Transverse colon (tissue), 4 donors: ENCODE data around the gene TFAP2D. TPM values are rescaled to one million over a fixed set of nuclear protein-coding genes. Genes with fewer than 3 reads are reported as not detected.

Experiments
- DNase-seq: peaks from one replicate; pipeline ENCODE4 v3.0.0-alpha.2; 2019
- H3K27ac ChIP-seq, 4 donors: fragments of 200-600 bp; sonication (generic); 2 replicates each; pipeline ENCODE4 v1.5.1; 2016 to 2018; ENCODE audit warnings: inconsistent platforms in 4 of 4
- H3K27me3 ChIP-seq: fragments of 200-600 bp; sonication (generic); 2 replicates; pipeline ENCODE4 v1.5.1; 2017; ENCODE audit warnings: inconsistent platforms
- H3K36me3 ChIP-seq, 4 donors: fragments of 200-600 bp; sonication (generic); 2 replicates each; pipeline ENCODE4 v1.5.1; 2017 to 2019; ENCODE audit warnings: inconsistent platforms in 4 of 4
- H3K4me1 ChIP-seq, 4 donors: fragments of 200-600 bp; sonication (generic); 2 replicates each; pipeline ENCODE4 v1.5.1; 2017 to 2020; ENCODE audit warnings: inconsistent platforms in 4 of 4
- H3K4me3 ChIP-seq, 4 donors: fragments of 200-600 bp; sonication (generic); 1 replicate in 1 of 4; 2 replicates in 3 of 4; pipeline versions ENCODE4 v1.5.1 to v1.6.1; 2017 to 2019; ENCODE audit warnings: inconsistent platforms in 4 of 4
- H3K9me3 ChIP-seq, 2 donors: fragments of 200-600 bp; sonication (generic); 2 replicates each; pipeline ENCODE4 v1.5.1; 2017 to 2019; ENCODE audit warnings: inconsistent platforms in 2 of 2
- EP300 ChIP-seq: sonication (generic); formaldehyde crosslinking; IDR thresholded peaks from one replicate; pipeline ENCODE4 v1.6.1; 2017; ENCODE audit warnings: antibody characterized with exemption, low read depth
- POLR2A ChIP-seq: fragments of 450-650 bp; IDR thresholded peaks from one replicate; pipeline ENCODE4 v1.6.1; 2016; ENCODE audit warnings: antibody characterized with exemption, mild to moderate bottlenecking, moderate library complexity
- POLR2AphosphoS5 ChIP-seq, 3 donors: sonication (generic); formaldehyde crosslinking; IDR thresholded peaks; one replicate each; pipeline ENCODE4 v1.6.1; 2016; ENCODE audit warnings: antibody characterized with exemption in 3 of 3
- WGBS, 2 donors: methylation state at CpG; one replicate each; pipeline ENCODE4 v1.1.5; 2018; ENCODE audit warnings: low coverage in 1 of 2; 5-methylcytosine and 5-hydroxymethylcytosine counted together
- in situ Hi-C, 4 donors: fragments of 200-750 bp; cut with MboI; loops; one replicate each; pipeline versions ENCODE4 v1.15.0 to v1.15.1; 2017; ENCODE audit warnings: low sequenced_read_pairs in 3 of 4, low pct_ligation_motif_present in 1 of 4, low pct_unique_long_range_greater_than_20kb in 1 of 4
- intact Hi-C: fragments of 100-400 bp; cut with DNase I; formaldehyde crosslinking; loops from one replicate; pipeline ENCODE4 v1.15.1; 2023; ENCODE audit warnings: low total_unique reads
- total RNA-seq, 4 donors: library from RNA; depleted of rRNA; stranded (reverse); fragments of >200 nt; gene quantifications; one replicate each; pipeline ENCODE4 v1.1.0, GENCODE V29; 2016
- TF ChIP-seq, protein P1 (sequence below), 5 experiments: fragments of 200-600 bp in 3 of 5; fragments of 450-650 bp in 2 of 5; sonication (generic) in 3 of 5; IDR thresholded peaks; 1 replicate in 2 of 5; 2 replicates in 3 of 5; pipeline ENCODE4 v1.5.1; 2016 to 2017; ENCODE audit warnings: antibody characterized with exemption in 5 of 5, inconsistent platforms in 3 of 5, mild to moderate bottlenecking in 2 of 5, moderate library complexity in 1 of 5

Gene TFAP2D
- total RNA-seq, 4 donors from 2014 or later = not detected

DNA sequence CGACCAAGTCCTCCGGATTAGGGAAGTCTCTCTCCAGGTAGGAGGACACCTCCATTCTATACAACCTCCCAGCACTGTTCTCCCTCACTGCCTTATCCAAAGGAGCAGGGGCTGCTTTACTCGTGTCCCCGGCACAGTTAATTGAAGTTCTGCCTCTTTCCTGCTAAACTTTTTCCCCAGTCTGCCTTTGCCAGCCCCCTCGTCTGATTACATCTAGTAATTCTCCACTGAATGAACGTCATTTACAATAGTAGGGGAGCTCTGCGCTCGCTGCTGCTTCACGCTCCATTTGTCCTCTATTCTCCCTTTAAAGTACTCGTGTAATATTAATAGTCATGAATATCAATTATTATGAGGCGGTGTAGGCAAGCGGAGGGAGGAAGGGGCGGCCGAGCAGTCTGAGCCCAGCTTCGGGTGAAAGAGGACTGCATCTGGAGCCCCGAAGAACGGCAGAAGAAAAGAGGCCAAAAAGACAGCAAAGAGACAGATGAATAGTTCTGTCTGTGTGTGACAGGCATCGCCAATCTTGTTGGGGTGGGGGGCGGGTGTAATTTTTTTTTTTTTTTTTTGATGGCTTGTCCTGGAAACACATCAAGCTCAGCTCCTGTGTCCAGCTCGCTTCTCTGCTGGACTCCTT, 108.2 kb downstream of the TFAP2D start:
- H3K27me3 ChIP-seq = peaks cover 100% of the 10 kb centered on the region
- intact Hi-C loops (no loop called here), in situ Hi-C loops (loop anchor here in 3 of 4 donors (25.0 kb wide), 4 partner anchors 541 to 1216 kb away; no protein-coding TSS in a partner anchor)
- no peak overlapping the region for H3K4me3 ChIP-seq
- peaks cover 0 to 17% (median 7%) of the 10 kb centered on the region in 4 donors for H3K4me1 ChIP-seq
- no peaks in the 10 kb centered on the region for H3K36me3 ChIP-seq
- 12 to 16% methylated on average over 13 to 20 of the region's 20 CpGs for WGBS, 2 donors
- H3K27ac ChIP-seq = no peak overlapping the region
- no peak for TF ChIP-seq POLR2A
- no peak for TF ChIP-seq POLR2AphosphoS5 (IDR thresholded peaks at IDR 0.05)
- TF ChIP-seq, protein P1, sequence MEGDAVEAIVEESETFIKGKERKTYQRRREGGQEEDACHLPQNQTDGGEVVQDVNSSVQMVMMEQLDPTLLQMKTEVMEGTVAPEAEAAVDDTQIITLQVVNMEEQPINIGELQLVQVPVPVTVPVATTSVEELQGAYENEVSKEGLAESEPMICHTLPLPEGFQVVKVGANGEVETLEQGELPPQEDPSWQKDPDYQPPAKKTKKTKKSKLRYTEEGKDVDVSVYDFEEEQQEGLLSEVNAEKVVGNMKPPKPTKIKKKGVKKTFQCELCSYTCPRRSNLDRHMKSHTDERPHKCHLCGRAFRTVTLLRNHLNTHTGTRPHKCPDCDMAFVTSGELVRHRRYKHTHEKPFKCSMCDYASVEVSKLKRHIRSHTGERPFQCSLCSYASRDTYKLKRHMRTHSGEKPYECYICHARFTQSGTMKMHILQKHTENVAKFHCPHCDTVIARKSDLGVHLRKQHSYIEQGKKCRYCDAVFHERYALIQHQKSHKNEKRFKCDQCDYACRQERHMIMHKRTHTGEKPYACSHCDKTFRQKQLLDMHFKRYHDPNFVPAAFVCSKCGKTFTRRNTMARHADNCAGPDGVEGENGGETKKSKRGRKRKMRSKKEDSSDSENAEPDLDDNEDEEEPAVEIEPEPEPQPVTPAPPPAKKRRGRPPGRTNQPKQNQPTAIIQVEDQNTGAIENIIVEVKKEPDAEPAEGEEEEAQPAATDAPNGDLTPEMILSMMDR (IDR thresholded peaks at IDR 0.05) = no peak
- TF ChIP-seq EP300 = no peak
- no peak for DNase-seq
- no peaks in the 10 kb centered on the region for H3K9me3 ChIP-seq

DNA sequence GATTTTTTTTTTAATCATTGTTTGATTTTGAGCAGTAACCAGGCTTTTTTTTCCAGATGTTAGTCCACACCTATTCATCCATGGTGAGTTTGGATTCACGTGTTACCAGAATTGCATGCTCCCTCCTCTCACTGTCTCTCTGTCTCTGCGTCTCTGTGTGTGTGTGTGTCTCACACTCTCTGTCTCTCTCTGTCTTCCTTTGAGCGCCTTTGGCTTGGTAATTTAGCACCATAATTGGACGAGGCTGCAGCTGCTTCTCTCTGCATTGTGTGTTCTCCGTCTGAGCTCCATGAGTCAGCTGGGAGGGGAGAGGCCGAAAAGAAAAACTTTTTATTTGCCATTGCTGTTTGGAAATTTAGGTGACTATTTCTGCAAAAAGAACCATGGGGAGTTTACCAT, 108.8 kb downstream of the TFAP2D start:
- in situ Hi-C loops (loop anchor here in 3 of 4 donors (25.0 kb wide), 4 partner anchors 540 to 1215 kb away; no protein-coding TSS in a partner anchor), intact Hi-C loops (no loop called here)
- Histone ChIP-seq H3K4me1 (peaks cover 0 to 17% (median 7%) of the 10 kb centered on the region in 4 donors), H3K4me3 (no peak overlapping the region), H3K27me3 (peaks cover 100% of the 10 kb centered on the region), H3K27ac (no peak overlapping the region), H3K9me3 (no peaks in the 10 kb centered on the region), H3K36me3 (no peaks in the 10 kb centered on the region)
- WGBS, 2 donors = 5 to 7% methylated on average over 4 to 6 of the region's 6 CpGs
- no peak for DNase-seq
- TF ChIP-seq POLR2A (no peak), EP300 (no peak), POLR2AphosphoS5 (IDR thresholded peaks at IDR 0.05) (no peak)
- TF ChIP-seq, protein P1 (IDR thresholded peaks at IDR 0.05) = no peak

Other genes with a start within 250 kb of the TFAP2D start
- not detected for gene TFAP2B, start 105.3 kb downstream of the TFAP2D start, total RNA-seq